Mesodermal cell (in vitro differentiated cells): ENCODE data around the gene ARMC9.
A peak's percentile ranks its signal among the peaks of the same experiment; 100 is the strongest.

Source experiments
- H3K27ac ChIP-seq: 2 replicates; pipeline ENCODE4 v1.7.0; 2013; ENCODE audit warnings: mild to moderate bottlenecking, low read depth, low read length, moderate library complexity; ENCODE audit not compliant: severe bottlenecking
- H3K36me3 ChIP-seq: 2 replicates; pipeline ENCODE4 v1.7.1; 2013; ENCODE audit warnings: mild to moderate bottlenecking, low read length, moderate library complexity; ENCODE audit not compliant: control insufficient read depth, insufficient read depth
- H3K4me1 ChIP-seq: one replicate; pipeline ENCODE4 v1.7.1; 2013; ENCODE audit warnings: mild to moderate bottlenecking, low read length; ENCODE audit not compliant: insufficient read depth, control insufficient read depth, poor library complexity, severe bottlenecking
- H3K4me3 ChIP-seq: 2 replicates; pipeline ENCODE4 v1.7.0; 2013; ENCODE audit warnings: low read length, control low read depth, mild to moderate bottlenecking; ENCODE audit not compliant: insufficient read depth, poor library complexity, severe bottlenecking; ENCODE audit errors: extremely low read depth
- H3K9me3 ChIP-seq: 2 replicates; pipeline ENCODE4 v1.7.1; 2013; ENCODE audit warnings: mild to moderate bottlenecking, low read length, moderate library complexity; ENCODE audit not compliant: control insufficient read depth
- WGBS, 2 experiments: methylation state at CpG; one replicate each; pipeline ENCODE4 v1.1.5; 2013; ENCODE audit warnings: missing lambda C conversion rate in 2 of 2; ENCODE audit not compliant: insufficient coverage in 2 of 2; 5-methylcytosine and 5-hydroxymethylcytosine counted together

The ARMC9 gene

GRCh38 chr2:231394211-231395141 lies 196.0 kb downstream of the ARMC9 start:
- H3K9me3 ChIP-seq = no peaks in the 10 kb centered on the region
- peaks cover 3% of the 10 kb centered on the region for H3K4me1 ChIP-seq
- 70 to 80% methylated on average over 11 to 12 of the region's 13 CpGs for WGBS, 2 experiments
- no peak overlapping the region for H3K27ac ChIP-seq
- no peak overlapping the region for H3K4me3 ChIP-seq
- H3K36me3 ChIP-seq = no peaks in the 10 kb centered on the region

DNA sequence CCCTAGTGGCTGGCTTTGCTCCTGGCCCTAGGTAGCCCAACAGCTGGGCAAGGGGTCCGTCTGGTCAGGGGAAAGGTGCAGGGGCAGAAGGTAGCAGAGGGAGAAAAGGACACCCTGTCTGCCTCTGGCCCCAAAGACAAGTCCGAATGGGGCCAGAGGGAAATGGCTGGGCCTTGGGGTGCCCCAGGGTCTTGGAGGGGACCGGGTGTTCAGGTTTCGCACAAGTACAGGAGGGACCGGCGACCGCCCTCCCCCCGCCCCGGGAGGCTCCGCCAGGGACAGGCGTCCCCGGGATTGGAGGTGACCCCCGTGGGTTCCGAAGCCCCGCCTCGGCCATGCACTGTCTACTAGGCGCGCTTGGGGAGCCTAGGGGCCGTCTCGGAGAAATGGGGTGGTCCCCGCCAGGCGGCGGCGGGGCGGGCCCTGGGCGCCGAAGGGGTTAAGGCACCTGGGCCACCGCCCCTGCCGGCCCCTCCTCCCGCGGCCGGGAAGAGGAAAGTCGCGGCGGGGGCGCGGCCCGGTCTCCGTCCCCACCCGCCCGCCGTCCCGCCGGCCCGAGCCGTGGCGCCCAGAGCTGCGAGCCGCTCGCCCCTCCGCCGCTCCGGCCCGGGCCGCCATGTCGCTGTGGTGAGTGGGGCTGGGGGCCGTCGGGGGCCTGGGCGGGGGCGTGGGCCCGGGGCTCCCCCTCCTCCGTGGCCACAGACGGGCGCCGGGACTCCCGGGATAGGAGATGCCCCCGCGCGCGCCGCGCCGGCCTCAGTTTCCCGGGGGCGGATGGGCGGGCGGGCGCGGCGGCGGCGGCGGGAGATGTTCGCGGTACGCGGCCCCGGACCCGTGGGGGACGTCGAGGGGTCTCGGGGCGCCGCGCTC lies 197.0 kb downstream of the ARMC9 start, which contains the start of gene B3GNT7:
Gene B3GNT7 (plus strand): TSS at position 523 of the 870 bp plus-strand sequence. CDS start 94 bp downstream, at position 617.
- Histone ChIP-seq H3K4me3 (peak within 1 kb of the TSS; percentile 29), H3K9me3 (no peaks in the 10 kb centered on the region)
- 7 to 9% methylated on average over 53 of the region's 95 CpGs for WGBS, 2 experiments

GRCh38 chr2:231396058-231396821 lies 197.8 kb downstream of the ARMC9 start:
- Histone ChIP-seq H3K4me1 (peaks cover 3% of the 10 kb centered on the region), H3K36me3 (no peaks in the 10 kb centered on the region), H3K4me3 (peak overlapping the region; percentile 29), H3K9me3 (no peaks in the 10 kb centered on the region), H3K27ac (no peak overlapping the region)
- 11 to 12% methylated on average over 29 to 40 of the region's 41 CpGs for WGBS, 2 experiments

More for the DNA sequence above, 197.0 kb downstream of the ARMC9 start, which contains the start of gene B3GNT7:
- Histone ChIP-seq H3K27ac (no peak within 1 kb of the TSS), H3K4me1 (peaks cover 3% of the 10 kb centered on the region), H3K36me3 (no peaks in the 10 kb centered on the region)

GRCh38 chr2:231397011-231397927 lies 198.8 kb downstream of the ARMC9 start:
- 92 to 93% methylated on average over 19 to 21 of the region's 22 CpGs for WGBS, 2 experiments
- H3K4me3 ChIP-seq = no peak overlapping the region
- H3K36me3 ChIP-seq = no peaks in the 10 kb centered on the region
- H3K27ac ChIP-seq = no peak overlapping the region
- peaks cover 3% of the 10 kb centered on the region for H3K4me1 ChIP-seq
- no peaks in the 10 kb centered on the region for H3K9me3 ChIP-seq

GRCh38 chr2:231397928-231398294 lies 199.5 kb downstream of the ARMC9 start:
- Histone ChIP-seq H3K27ac (no peak overlapping the region), H3K4me1 (peaks cover under 1% of the 10 kb centered on the region), H3K4me3 (no peak overlapping the region), H3K9me3 (no peaks in the 10 kb centered on the region), H3K36me3 (no peaks in the 10 kb centered on the region)
- 96 to 98% methylated on average over 28 of the region's 28 CpGs for WGBS, 2 experiments

GRCh38 chr2:231398585-231398984 lies 200.2 kb downstream of the ARMC9 start:
- Histone ChIP-seq H3K36me3 (no peaks in the 10 kb centered on the region), H3K9me3 (no peaks in the 10 kb centered on the region), H3K4me3 (no peak overlapping the region), H3K27ac (no peak overlapping the region), H3K4me1 (no peaks in the 10 kb centered on the region)
- 97 to 98% methylated on average over 26 to 27 of the region's 27 CpGs for WGBS, 2 experiments

GRCh38 chr2:231399046-231399852 lies 200.8 kb downstream of the ARMC9 start:
- H3K4me3 ChIP-seq = no peak overlapping the region
- no peaks in the 10 kb centered on the region for H3K4me1 ChIP-seq
- no peaks in the 10 kb centered on the region for H3K36me3 ChIP-seq
- H3K27ac ChIP-seq = no peak overlapping the region
- 88 to 93% methylated on average over 16 to 19 of the region's 23 CpGs for WGBS, 2 experiments
- no peaks in the 10 kb centered on the region for H3K9me3 ChIP-seq

DNA sequence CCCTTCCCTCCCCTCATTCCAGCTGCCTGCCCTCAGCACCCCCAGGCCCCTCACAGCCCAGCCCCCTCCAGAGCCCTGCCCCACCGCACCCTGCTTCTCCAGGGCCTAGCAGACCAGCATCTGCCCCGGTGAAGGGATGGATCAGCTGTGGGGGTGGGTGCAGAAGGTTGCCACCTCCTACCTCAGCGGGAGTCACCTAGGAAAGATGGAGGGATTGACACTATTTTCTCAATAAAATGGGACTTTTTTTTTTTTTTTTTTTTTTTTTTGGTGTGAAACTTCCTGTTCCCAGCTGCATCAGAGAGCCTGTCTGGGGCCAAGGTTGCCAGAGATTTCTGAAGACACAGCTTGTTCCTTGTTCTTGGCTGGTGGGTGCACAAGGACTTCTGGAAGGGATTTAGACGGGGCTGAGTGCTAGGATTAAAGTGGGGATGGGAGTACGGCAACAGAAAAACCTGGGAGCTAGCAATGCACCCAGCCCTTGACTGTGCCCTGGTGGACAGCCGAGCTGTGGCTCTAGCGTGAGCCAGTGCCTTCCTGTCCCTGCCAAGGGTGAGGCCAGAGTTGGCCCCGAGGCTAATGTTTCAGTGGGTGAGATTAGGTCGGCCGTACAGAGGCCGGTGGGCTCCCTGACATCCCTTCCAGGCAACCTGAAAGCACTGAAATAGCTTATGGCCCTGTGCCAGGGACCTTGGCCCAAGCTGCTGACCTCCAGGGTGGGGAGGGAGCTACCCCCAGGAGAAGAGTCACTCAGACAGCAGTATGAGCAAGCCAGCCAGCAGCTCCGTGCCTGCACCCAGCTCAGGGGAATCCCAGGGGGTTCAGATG lies 201.6 kb downstream of the ARMC9 start:
- Histone ChIP-seq H3K9me3 (no peaks in the 10 kb centered on the region), H3K4me3 (no peak overlapping the region), H3K36me3 (no peaks in the 10 kb centered on the region), H3K27ac (no peak overlapping the region), H3K4me1 (no peaks in the 10 kb centered on the region)
- 80 to 87% methylated on average over 8 to 9 of the region's 12 CpGs for WGBS, 2 experiments
